SKM-1 treated with dmso at 0.1 percent for 144 hours (cell line): ENCODE measurements around the gene RERE.

Experiments used
- DNase-seq: peaks from one replicate; lab custom pipeline; 2025; ENCODE audit not compliant: unreplicated experiment; lab: John Stamatoyannopoulos, UW

RERE gene

GRCh38 chr1:8817412-8818324, at the start of gene RERE:
Gene RERE, minus strand, starts transcription at chr1:8817640.
- DNase-seq: peak; percentile 85

GRCh38 chr1:8866792-8867415, 49.5 kb upstream of the RERE start:
- DNase-seq: no peak

DNA sequence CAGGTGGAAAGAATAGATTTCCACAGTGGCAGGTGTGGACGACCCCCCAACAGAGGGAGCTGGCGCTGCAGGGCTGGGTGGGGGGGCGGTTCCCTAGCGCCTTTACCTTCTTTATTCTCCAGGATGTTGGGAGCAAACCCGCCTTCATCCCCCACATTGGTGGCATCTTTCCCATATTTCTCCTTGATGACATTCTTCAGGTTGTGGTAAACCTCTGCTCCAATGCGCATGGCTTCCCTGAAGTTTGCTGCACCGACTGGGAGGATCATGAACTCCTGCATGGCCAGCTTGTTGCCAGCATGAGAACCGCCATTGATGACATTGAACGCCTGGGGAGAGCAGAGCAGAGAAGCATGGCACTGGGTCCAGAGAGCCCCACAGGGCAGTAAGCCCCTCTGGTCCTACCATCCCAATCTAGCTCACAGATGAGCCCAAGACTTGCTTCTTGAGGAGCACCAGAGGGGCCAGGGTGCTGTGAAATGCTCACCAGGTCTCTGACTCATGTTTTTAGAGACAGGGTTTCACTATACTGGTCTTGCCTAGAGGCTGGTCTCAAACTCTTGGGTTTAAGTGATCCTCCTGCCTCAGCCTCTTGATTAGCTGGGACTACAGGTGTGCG, 48.8 kb upstream of the RERE start:
- no peak for DNase-seq

- DNase-seq: no peak
Observed at GRCh38 chr1:8864713-8865344, 47.4 kb upstream of the RERE start.

GRCh38 chr1:8863794-8864233, 46.4 kb upstream of the RERE start:
- no peak for DNase-seq

DNA sequence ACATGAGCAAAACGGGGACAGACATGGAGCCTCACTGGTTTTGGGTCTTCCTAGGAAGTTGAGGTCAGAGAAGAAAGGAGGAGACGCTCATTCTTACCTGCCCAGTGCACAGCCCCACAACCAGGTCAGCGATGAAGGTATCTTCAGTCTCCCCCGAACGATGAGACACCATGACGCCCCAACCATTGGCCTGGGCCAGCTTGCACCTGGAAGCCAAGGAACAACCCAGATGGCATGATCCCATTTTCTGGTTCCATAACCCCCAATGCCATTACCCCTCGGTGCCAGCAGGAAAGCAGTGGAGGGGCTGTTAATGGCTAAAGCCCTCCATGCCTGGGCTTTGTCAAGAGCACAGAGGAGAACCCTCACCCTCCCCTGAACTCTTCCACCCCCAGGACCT, 45.7 kb upstream of the RERE start:
- no peak for DNase-seq

GRCh38 chr1:8862528-8862927, 45.1 kb upstream of the RERE start:
- no peak for DNase-seq

DNA sequence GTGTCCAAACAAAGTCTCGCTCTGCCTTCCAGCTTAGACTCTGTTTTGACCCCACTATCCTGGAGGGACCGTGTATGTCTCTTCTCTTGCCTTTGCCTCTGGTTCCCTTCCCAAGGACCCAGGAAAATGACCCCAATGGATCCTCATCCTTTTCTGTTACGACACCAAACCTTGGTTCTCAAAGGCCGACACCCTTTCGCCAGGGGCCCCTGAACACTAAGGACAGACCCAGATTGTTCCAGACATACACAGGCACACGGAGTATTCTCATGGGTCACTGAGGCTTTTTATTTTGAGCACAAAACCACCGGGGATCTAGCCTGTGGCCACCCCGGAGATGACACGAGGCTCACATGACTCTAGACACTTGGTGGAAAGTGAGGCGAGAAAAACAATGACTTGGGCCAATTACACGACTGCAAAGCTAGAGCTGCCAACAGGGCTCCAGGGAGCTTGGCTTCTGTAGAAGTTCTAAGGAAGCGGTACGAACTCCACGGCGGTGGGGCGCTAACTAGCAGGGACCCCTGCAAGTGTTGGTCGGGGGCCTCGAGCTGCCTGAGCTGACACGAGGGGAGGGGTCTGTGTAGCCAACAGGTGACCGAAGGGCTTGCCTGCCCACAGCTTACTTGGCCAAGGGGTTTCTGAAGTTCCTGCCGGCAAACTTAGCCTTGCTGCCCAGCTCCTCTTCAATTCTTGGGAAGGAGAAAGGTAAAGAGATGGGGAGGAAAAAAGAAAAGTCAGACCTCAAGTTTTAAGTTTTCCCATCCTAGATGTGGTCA, 43.5 kb upstream of the RERE start:
- no peak for DNase-seq

GRCh38 chr1:8858888-8859706, 41.7 kb upstream of the RERE start:
- DNase-seq: peak; percentile 38

GRCh38 chr1:8858112-8858668, 40.8 kb upstream of the RERE start:
- DNase-seq: peak; percentile 86

DNA sequence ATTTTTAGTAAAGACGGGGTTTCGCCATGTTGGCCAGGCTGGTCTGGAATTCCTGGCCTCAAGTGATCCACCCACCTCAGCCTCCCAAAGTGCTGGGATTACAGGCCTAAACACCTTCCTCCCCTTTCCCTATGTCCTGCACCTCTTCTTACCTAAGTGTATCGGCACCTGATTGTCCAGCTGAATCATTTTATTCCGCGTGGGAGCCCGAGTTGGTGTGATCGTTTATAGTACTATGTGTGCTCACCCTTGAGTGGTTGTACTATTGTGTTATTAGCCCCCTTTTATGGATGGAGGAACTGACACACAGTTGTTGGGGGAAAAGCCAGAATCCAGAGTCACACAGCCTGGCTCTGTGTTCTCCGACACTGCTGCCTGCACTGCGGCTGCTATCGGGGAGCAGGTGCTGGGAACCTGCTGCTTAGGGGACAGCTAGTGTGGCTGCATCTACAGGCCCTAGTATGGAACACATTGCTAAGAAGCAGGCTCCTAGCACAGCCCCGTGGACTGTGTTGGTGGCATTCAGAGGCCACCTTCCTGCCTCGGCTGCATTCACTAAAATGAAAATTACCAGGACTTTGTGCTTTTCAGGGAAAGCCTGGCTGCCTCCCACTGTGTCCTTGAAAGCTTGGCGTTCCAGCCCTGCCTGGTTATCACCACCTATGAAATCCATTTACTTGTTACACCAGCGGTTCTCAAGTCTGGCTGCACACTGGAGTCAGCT, 39.4 kb upstream of the RERE start:
- DNase-seq: no peak

DNA sequence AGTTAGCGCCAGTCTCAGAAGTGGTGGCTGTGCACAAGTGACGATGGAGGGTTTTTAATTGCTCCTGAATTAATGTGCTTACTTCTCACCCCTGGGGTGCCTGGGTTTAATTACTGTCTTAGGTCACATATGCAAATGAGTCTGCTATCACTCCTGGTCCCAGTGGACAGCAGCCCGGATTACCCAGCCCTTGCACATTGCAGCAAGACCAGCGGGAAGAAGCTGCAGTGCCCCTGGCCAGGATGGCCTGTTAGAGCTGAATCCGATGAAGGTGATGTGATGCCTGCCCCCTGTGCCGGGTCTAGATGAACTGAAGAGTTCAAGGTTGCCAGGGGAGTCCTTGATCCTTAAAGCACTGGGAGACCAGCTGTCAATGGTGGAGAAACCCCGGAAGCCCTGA, 36.8 kb upstream of the RERE start:
- DNase-seq: no peak

DNA sequence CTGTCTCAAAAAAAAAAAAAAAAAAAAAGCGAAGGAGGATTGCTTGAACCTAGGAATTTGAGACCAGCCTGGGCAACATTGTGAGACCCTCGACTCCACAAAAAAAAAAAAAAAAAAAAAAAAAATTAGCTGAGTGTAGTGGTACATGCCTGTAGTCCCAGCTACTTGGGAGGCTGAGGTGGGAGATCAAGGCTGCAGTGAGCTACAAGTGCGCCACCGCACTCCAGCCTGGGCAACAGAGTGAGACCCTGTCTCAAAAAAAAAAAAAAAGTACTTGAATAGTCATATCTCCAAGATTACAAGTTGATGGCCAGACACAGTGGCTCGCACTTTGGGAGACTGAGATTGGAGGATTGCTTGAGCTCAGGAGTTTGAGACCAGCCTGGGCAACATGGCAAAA, 33.6 kb upstream of the RERE start:
- DNase-seq: no peak

GRCh38 chr1:8848663-8849386, 31.4 kb upstream of the RERE start:
- peak; percentile 71 for DNase-seq

DNA sequence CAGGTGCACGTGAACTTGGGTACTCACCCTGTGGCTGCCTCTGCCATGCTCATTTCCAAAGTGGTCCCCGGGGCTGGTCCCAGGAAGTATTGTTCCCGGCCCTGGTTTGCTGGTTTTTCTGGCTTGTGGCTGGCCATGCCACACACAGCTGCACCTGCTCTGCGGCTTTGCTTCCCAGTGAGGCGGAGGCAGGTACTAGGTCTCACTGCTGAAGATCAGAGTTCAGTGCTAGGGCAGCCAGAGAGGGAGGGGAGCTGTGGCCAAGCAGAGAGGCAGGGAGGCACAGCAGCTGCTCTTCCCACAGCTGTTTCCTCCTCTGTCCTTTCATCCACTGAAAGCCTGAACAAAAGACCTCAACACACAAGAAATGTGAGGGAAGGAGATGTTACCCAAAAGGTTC, 30.6 kb upstream of the RERE start:
- DNase-seq: no peak

GRCh38 chr1:8846263-8846662, 28.8 kb upstream of the RERE start:
- no peak for DNase-seq

DNA sequence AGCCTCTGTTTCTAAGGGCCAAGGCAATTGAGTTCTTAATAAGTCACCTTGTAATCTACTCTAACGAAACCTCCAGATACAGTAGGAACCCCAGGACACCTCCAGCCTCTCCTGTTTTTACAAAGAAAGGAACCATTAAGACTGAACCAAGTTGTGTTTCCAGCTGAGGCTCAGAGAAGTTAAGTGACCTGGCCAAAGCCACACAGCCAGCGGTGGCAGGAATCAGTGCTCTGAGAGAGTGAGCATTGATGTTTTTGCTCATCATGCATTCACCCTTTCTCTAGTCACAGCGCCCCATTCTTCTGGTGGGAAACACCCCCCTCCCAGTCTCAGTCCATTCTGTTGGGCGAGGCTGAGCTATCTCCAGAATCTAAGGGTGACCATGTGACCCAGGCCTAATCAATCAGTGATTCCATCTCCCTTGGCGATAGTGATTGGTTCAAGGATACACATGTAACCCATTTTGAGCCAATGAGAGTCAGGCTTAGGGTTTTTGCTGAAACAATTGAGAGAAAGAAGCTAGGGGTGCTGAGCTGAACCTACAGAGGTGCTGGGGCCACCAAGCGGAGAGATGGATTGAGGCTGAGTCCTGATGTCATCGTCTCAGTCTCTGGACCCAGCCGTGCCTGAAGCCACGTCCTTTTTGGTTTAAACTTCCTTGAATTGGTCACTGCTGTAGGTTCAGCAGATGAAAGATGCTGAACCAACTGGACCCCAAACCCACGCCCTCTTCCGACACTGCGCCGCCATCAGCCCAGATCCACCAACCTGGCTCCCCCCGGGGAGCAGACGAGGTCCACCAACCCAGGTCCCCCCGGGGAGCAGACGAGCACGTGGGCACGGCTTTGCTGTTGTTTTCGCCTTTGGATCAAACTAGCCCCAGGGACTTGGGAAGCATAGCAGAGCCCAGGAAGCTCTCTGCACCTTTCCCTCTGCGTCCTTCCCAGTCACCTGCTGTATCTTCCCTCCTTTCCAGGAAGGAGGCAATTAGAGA, 28.0 kb upstream of the RERE start:
- DNase-seq: no peak
